Measurements from ENCODE around the gene CCNG1. TPM values are rescaled to one million over a fixed set of nuclear protein-coding genes. Genes with fewer than 3 reads are reported as not detected.
"Not testable (repeated sequence)": the region's sequence is repeated elsewhere in the genome, so short reads cannot be mapped to it uniquely, and the experiment has no call there.

CCNG1 gene
- polyA plus RNA-seq, 1 donor (not counting 4 experiments of a cell fraction or from before 2014, with no cell fraction given): 96.7 TPM

- no peak overlapping the region for H3K4me2 ChIP-seq (ENCODE audit: control insufficient read depth, extremely low read depth, insufficient read depth, low read depth, low read length)
- no peak for DNase-seq (ENCODE audit: low read depth, low spot score)
- H3K9me1 ChIP-seq (ENCODE audit: control insufficient read depth, extremely low read depth, insufficient read depth, low read length): no peaks in the 10 kb centered on the region
- H3K9ac ChIP-seq (ENCODE audit: control insufficient read depth, extremely low read depth, insufficient read depth, low read length): no peak overlapping the region
- H4K20me1 ChIP-seq (ENCODE audit: control insufficient read depth, extremely low read depth, insufficient read depth, low read length): no peaks in the 10 kb centered on the region
- no peak overlapping the region for H3K27ac ChIP-seq (ENCODE audit: control insufficient read depth, insufficient read depth, low read length)
- H3K9me3 ChIP-seq (ENCODE audit: control insufficient read depth, low read depth, low read length): no peaks in the 10 kb centered on the region
- dilution Hi-C loops (cut with MboI; ENCODE audit: extremely low pct_ligation_motif_present, low sequenced_read_pairs): no loop called here
- H3K36me3 ChIP-seq (ENCODE audit: control insufficient read depth in 2 of 2, extremely low read depth in 1 of 2, insufficient read depth in 2 of 2, low read length in 2 of 2): peaks cover 0 to 9% of the 10 kb centered on the region in 2 experiments
- no peak for FAIRE-seq
- H3K27me3 ChIP-seq (ENCODE audit: control insufficient read depth, extremely low read depth, insufficient read depth, low read length): no peaks in the 10 kb centered on the region
- TF ChIP-seq CTCF (optimal IDR thresholded peaks at IDR 0.05 in 1 of 3, IDR thresholded peaks at IDR 0.05 in 1 of 3, conservative IDR thresholded peaks at IDR 0.05 in 1 of 3; ENCODE audit: extremely low read depth in 1 of 3, insufficient read depth in 2 of 3, low read length in 3 of 3) (no peak), EZH2 (IDR thresholded peaks at IDR 0.05; ENCODE audit: low read length) (no peak)
- H3K4me3 ChIP-seq (ENCODE audit: control insufficient read depth in 2 of 3, extremely low read depth in 1 of 3, insufficient read depth in 2 of 3, low read depth in 1 of 3, low read length in 3 of 3): no peak overlapping the region
- no peak overlapping the region for H2AFZ ChIP-seq (ENCODE audit: control insufficient read depth, low read length)
- peaks cover 2% of the 10 kb centered on the region for H3K79me2 ChIP-seq (ENCODE audit: control insufficient read depth, insufficient read depth, low read length)
- no peaks in the 10 kb centered on the region for H3K4me1 ChIP-seq (ENCODE audit: control insufficient read depth, extremely low read depth, insufficient read depth, low read length)
Observed at GRCh38 chr5:163451489-163451888, 14.1 kb downstream of the CCNG1 start.

GRCh38 chr5:163453705-163454104, 16.3 kb downstream of the CCNG1 start:
- Histone ChIP-seq H3K9ac (ENCODE audit: control insufficient read depth, extremely low read depth, insufficient read depth, low read length) (no peak overlapping the region), H3K27ac (ENCODE audit: control insufficient read depth, insufficient read depth, low read length) (no peak overlapping the region), H3K36me3 (ENCODE audit: control insufficient read depth in 2 of 2, extremely low read depth in 1 of 2, insufficient read depth in 2 of 2, low read length in 2 of 2) (peaks cover 0 to 4% of the 10 kb centered on the region in 2 experiments), H3K27me3 (ENCODE audit: control insufficient read depth, extremely low read depth, insufficient read depth, low read length) (no peaks in the 10 kb centered on the region), H2AFZ (ENCODE audit: control insufficient read depth, low read length) (no peak overlapping the region), H3K9me1 (ENCODE audit: control insufficient read depth, extremely low read depth, insufficient read depth, low read length) (no peaks in the 10 kb centered on the region), H3K4me1 (ENCODE audit: control insufficient read depth, extremely low read depth, insufficient read depth, low read length) (peaks cover 5% of the 10 kb centered on the region), H3K4me3 (ENCODE audit: control insufficient read depth in 2 of 3, extremely low read depth in 1 of 3, insufficient read depth in 2 of 3, low read depth in 1 of 3, low read length in 3 of 3) (no peak overlapping the region), H3K79me2 (ENCODE audit: control insufficient read depth, insufficient read depth, low read length) (peaks cover 19% of the 10 kb centered on the region), H3K4me2 (ENCODE audit: control insufficient read depth, extremely low read depth, insufficient read depth, low read depth, low read length) (no peak overlapping the region), H4K20me1 (ENCODE audit: control insufficient read depth, extremely low read depth, insufficient read depth, low read length) (no peaks in the 10 kb centered on the region), H3K9me3 (ENCODE audit: control insufficient read depth, low read depth, low read length) (no peaks in the 10 kb centered on the region)
- dilution Hi-C loops (cut with MboI; ENCODE audit: extremely low pct_ligation_motif_present, low sequenced_read_pairs): no loop called here
- TF ChIP-seq CTCF (optimal IDR thresholded peaks at IDR 0.05 in 1 of 3, IDR thresholded peaks at IDR 0.05 in 1 of 3, conservative IDR thresholded peaks at IDR 0.05 in 1 of 3; ENCODE audit: extremely low read depth in 1 of 3, insufficient read depth in 2 of 3, low read length in 3 of 3): no peak
- TF ChIP-seq EZH2 (IDR thresholded peaks at IDR 0.05; ENCODE audit: low read length): no peak
- DNase-seq (ENCODE audit: low read depth, low spot score) (no peak), FAIRE-seq (no peak)

GRCh38 chr5:163455406-163455805, 18.0 kb downstream of the CCNG1 start:
- H3K27me3 ChIP-seq (ENCODE audit: control insufficient read depth, extremely low read depth, insufficient read depth, low read length); H3K9me1 ChIP-seq (ENCODE audit: control insufficient read depth, extremely low read depth, insufficient read depth, low read length); H3K27ac ChIP-seq (ENCODE audit: control insufficient read depth, insufficient read depth, low read length); H3K4me1 ChIP-seq (ENCODE audit: control insufficient read depth, extremely low read depth, insufficient read depth, low read length); H3K4me3 ChIP-seq (ENCODE audit: control insufficient read depth in 2 of 3, extremely low read depth in 1 of 3, insufficient read depth in 2 of 3, low read depth in 1 of 3, low read length in 3 of 3); dilution Hi-C loops (cut with MboI; ENCODE audit: extremely low pct_ligation_motif_present, low sequenced_read_pairs); DNase-seq (ENCODE audit: low read depth, low spot score); H4K20me1 ChIP-seq (ENCODE audit: control insufficient read depth, extremely low read depth, insufficient read depth, low read length); FAIRE-seq; H3K36me3 ChIP-seq (ENCODE audit: control insufficient read depth in 2 of 2, extremely low read depth in 1 of 2, insufficient read depth in 2 of 2, low read length in 2 of 2); H2AFZ ChIP-seq (ENCODE audit: control insufficient read depth, low read length); H3K4me2 ChIP-seq (ENCODE audit: control insufficient read depth, extremely low read depth, insufficient read depth, low read depth, low read length); H3K9me3 ChIP-seq (ENCODE audit: control insufficient read depth, low read depth, low read length); H3K9ac ChIP-seq (ENCODE audit: control insufficient read depth, extremely low read depth, insufficient read depth, low read length): not testable (repeated sequence)
- peaks cover 26% of the 10 kb centered on the region for H3K79me2 ChIP-seq (ENCODE audit: control insufficient read depth, insufficient read depth, low read length)

Data from keratinocyte (primary cell).